Activated CD4-positive, alpha-beta T cell treated with anti-CD3 and anti-CD28 coated beads, Interleukin-2, amount 50 U/mL, for 24 hours (primary cell): ENCODE data around the gene LRRC8D.

Experiments
- DNase-seq, 2 donors: peaks; one replicate each; pipeline ENCODE4 v3.0.0-alpha.2; 2020; ENCODE audit warnings: low read depth in 1 of 2, low spot score in 1 of 2

The LRRC8D gene

GRCh38 chr1:89865498-89866382 lies 44.9 kb downstream of the LRRC8D start:
- no peak for DNase-seq

GRCh38 chr1:89866568-89866967 lies 45.7 kb downstream of the LRRC8D start:
- DNase-seq, result no peak

GRCh38 chr1:89870998-89871397 lies 50.2 kb downstream of the LRRC8D start:
- DNase-seq, result no peak

GRCh38 chr1:89871768-89872473 lies 51.1 kb downstream of the LRRC8D start:
- DNase-seq, result no peak

- DNase-seq, result no peak
Observed at GRCh38 chr1:89872567-89872966, 51.7 kb downstream of the LRRC8D start.

- no peak for DNase-seq
Observed at GRCh38 chr1:89873288-89873687, 52.5 kb downstream of the LRRC8D start.

- DNase-seq, result no peak
Observed at GRCh38 chr1:89873770-89874169, 52.9 kb downstream of the LRRC8D start.

- no peak for DNase-seq
Observed at GRCh38 chr1:89876463-89876862, 55.6 kb downstream of the LRRC8D start.

- no peak for DNase-seq
Observed at GRCh38 chr1:89877756-89878155, 56.9 kb downstream of the LRRC8D start.

- DNase-seq, result no peak
Observed at GRCh38 chr1:89878256-89878655, 57.4 kb downstream of the LRRC8D start.

GRCh38 chr1:89880679-89881078 lies 59.8 kb downstream of the LRRC8D start:
- no peak for DNase-seq

- no peak for DNase-seq
Observed at GRCh38 chr1:89881415-89882058, 60.7 kb downstream of the LRRC8D start.

GRCh38 chr1:89882348-89883029 lies 61.7 kb downstream of the LRRC8D start:
- DNase-seq, result no peak

- no peak for DNase-seq
Observed at GRCh38 chr1:89883030-89883379, 62.2 kb downstream of the LRRC8D start.

- DNase-seq, result no peak
Observed at GRCh38 chr1:89884718-89885596, 64.1 kb downstream of the LRRC8D start.

GRCh38 chr1:89887270-89887669 lies 66.4 kb downstream of the LRRC8D start:
- no peak for DNase-seq

GRCh38 chr1:89887713-89888112 lies 66.9 kb downstream of the LRRC8D start:
- DNase-seq, result no peak

- no peak for DNase-seq
Observed at GRCh38 chr1:89888480-89889322, 67.9 kb downstream of the LRRC8D start.

GRCh38 chr1:89889323-89889615 lies 68.4 kb downstream of the LRRC8D start:
- DNase-seq, result no peak
